HG03565 (cell line): Measurements from ENCODE around the gene MIER2.
"Not testable (repeated sequence)": the region's sequence is repeated elsewhere in the genome, so short reads cannot be mapped to it uniquely, and the experiment has no call there.

Experiments
- ATAC-seq: cut with Tn5 transposase; IDR thresholded peaks from one replicate; pipeline ENCODE4 v1.9.1; 2021; ENCODE audit warnings: mild to moderate bottlenecking, moderate library complexity; ENCODE audit not compliant: unreplicated experiment

Gene MIER2, protein sequence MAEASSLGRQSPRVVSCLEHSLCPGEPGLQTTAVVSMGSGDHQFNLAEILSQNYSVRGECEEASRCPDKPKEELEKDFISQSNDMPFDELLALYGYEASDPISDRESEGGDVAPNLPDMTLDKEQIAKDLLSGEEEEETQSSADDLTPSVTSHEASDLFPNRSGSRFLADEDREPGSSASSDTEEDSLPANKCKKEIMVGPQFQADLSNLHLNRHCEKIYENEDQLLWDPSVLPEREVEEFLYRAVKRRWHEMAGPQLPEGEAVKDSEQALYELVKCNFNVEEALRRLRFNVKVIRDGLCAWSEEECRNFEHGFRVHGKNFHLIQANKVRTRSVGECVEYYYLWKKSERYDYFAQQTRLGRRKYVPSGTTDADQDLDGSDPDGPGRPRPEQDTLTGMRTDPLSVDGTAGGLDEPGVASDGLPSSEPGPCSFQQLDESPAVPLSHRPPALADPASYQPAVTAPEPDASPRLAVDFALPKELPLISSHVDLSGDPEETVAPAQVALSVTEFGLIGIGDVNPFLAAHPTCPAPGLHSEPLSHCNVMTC

DNA sequence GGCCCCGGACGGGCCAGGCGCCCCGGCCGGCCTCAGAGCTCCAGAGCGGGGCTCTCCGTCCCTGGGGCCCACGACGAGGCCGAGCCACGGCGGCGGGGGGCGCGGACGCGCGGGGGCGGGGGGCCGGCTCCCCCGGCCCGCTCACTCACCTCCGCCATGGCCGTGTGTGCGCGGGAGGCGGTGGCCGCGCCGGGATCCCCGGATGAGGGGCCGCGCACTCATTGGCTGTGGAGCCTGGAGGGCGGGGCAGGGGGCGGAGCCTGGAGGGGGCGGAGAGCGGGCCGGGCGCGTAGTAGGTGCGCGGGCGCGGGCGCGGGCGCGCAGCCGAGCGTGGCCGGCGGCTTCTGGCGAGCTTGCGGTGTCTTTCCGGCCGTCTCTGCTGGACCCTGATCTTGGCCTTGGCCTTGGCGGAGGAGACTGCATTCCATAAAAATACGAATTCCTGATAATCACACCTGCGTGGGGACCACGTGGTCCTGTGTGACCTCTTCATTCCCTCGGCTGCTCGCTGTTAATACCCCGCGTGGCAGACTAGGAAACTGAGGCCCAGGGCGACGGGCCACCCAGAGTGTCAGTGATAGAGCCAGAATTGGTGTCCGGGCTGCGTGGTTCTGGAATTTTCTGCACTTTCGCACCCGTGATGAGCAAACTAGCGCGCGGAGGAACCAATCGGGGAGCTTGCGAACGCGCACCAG is at the start of gene MIER2:
Gene MIER2, minus strand, starts transcription at position 172 of the 695 bp plus-strand sequence. Its CDS starts 14 bp downstream, at position 158.
- peak; percentile 67 for ATAC-seq

DNA sequence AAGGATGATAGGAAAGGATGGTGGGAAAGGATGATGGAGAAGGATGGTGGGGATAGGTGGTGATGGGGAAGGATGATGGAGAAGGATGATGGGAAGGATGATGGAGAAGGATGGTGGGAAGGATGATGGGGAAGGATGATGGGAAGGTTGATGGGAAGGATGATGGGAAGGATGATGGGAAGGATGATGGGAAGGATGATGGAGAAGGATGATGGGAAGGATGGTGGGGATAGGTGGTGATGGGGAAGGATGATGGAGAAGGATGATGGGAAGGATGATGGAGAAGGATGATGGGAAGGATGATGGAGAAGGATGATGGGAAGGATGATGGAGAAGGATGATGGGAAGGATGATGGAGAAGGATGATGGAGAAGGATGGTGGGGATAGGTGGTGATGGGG is 49.0 kb upstream of the MIER2 start:
- ATAC-seq = not testable (repeated sequence)

DNA sequence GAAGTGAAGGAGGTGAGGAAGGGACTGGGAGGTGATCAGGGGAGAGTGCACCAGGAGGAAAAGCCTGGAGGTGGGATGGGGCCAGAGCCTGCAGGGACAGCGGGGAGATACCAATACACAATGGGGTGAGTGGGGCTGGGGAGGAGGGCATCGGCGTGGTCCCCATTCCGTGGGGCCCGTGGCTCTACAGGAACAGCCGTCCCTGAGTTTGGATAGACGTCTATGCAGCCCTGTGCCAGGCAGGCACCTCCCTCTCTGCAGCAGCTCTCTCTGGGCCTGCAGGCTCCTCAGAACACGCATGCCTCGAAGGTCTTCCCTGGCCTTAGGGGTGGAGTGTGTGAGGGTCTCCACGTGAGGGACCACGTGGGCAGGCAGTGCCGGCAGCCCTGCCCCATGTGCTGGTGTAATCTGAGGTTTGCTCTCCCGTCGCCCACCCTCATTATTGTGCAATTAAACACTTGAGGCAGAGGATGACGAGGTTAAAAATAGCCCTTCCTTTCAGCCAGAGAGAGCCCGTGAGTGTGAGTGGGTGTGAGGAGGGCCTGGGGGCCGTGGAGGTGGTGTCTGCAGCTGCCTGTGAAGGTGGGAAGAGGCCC is 47.9 kb upstream of the MIER2 start:
- no peak for ATAC-seq

DNA sequence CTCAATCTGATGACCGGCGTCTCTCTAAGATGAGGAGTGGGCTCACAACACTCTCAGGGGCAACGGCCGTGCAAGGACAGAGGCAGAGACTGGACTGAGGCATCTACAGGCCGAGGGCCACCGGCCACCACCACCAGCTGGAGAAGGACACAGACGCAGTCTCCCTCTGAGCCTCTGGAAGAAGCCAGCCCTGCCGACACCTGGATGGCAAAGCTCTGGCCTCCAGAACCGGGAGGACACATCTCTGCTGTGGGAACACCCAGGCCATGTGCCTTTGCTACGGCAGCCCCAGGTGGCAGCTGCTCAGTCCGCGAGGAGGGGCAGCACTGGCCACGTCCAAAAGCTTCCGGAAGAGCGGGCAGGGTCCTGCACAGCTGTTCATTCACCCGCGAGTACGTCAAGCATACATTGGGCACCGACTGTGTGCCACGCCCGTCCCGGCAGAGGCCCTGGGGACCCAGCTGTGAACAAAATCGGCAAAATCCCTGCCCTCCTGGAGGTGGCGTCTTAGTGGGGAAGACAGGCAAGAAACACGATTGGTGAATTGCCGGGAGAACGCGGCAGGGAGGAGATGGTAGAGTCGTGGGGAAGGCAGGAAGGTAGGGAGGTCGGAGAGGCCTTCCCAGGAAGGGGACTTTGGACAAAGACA is 47.3 kb upstream of the MIER2 start:
- ATAC-seq = no peak

DNA sequence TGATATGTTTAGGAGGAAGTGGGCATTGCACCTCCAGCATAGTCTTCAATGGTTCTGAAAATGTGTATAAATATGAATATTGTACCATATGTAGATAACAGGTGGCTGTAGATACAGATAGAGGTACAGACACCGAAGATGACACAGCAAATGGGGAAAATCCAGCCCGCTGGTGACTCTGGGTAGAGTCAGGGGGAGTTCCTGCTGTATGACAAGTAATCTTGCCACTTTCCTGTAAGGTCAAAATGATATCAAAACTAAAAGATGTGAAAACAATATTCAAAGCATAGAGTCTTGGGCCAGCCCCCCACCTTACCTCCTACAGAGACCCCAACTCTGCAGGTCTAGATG is 46.6 kb upstream of the MIER2 start:
- no peak for ATAC-seq

DNA sequence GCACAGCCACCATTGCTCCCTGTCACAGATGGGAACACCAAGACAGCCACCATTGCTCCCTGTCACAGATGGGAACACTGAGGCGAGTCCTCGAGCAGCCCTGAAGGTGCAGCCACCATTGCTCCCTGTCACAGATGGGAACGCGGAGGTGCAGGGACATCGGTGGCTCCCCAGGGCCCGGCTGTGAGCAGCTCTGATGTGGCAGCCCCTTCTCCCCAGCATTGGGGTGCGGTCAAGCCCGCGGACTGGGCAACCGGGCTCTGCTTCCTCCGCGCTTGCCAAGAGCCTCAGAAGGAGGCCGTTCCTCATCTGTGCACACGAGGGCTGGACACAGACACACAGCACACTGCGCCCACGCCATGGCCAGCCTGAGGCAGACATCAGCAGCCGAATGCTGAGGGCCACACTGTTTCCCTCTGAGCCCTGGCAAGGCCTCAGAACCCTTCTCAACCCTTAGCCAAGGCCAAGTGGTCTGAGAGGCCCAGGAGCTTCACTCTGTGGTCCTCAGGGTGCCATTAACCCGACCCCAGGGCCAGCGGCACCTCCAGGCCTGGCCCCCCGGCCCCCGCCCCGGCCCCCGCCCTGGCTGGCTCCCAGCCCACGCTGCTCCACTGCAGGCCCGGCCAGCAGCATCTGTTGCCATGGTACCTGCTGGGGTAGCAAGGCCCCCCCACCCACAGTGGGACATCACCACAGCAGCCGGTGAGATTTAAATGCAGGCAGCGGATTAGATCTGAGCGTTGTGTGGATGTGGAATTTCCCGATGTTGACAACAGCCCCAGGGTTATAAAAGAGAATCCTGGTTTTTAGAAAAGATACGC is 46.0 kb upstream of the MIER2 start:
- no peak for ATAC-seq

DNA sequence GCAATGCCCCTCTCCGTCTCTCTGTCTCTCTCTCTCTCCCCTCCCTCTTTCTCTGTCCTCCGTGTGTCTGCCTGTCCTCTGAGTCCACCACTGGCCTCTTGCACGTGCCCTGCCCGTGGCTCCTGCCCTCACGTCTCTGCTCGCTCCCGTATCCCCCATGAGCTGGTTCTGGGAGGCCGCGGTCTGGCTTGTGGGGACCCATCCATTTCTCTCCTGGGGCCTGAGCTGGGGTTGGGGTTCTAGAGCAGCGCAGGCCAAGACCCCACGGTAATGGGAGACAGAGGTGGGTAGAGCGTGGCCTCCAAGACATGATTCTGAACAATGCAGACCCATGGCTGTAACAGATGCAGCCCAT is 45.3 kb upstream of the MIER2 start:
- no peak for ATAC-seq

DNA sequence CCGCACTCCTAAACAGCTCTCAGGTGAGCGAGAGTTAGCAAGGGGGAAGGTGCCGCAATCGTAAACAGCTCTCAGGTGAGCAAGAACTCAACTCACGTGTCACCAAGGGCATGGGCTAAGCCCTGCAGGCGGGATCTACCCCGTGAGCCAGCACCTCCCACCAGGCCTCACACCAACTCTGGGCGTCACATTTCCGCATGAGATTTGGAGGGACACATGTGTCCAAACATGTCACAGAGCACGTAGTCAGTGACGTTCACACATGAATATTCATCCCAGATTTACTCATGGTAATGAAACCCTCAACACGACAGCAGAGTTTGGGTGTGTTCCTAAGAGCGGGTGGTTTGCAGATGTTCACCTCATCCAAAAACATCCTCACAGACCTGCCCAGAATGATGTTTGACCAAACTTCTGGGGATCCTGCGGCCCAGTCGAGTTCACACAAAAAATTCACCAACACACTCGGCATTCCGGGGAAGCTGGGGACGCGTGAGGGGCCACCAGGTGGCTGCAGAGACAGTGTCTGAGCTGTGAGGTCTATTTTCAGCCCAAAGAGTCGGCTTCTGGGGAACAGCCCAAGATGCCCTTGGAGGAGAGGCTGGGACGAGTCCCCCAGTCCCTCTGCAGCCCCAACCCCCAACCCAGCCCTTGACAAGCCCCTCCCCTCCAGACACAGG is 44.8 kb upstream of the MIER2 start:
- ATAC-seq = no peak

DNA sequence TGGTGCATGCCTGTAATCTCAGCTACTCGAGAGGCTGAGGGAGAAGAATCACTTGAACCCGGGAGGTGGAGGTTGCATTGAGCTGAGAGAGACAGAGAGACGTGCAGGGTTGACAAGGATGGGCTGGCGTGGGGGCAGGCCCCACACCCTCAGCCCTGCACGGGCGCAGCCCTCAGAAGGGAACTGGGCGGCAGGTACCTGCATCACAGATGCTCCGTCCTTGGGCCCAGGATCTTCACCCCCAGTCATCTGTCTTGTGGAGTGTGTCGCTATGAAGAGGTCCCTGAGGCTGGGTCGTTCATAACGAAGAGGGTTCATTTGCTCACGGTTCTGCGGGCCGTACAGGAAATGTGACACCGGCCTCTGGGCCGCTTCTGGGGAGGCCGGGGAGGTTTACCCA is 44.1 kb upstream of the MIER2 start:
- no peak for ATAC-seq

DNA sequence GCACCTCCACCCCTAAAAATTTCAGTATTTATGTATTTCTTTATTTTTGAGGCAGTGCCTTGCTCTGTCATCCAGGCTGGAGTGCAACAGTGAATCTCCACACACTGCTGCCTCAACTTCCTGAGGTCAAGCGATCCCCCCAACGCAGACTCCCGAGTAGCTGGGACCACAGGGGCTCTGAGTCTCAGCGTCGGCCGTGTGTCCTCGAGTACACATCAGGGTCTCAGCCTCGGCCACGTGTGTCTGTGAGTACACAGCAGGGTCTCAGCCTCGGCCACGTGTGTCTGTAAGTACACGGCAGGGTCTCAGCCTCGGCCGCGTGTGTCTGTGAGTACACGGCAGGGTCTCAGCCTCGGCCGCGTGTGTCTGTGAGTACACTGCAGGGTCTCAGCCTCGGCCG is 43.2 kb upstream of the MIER2 start:
- no peak for ATAC-seq

DNA sequence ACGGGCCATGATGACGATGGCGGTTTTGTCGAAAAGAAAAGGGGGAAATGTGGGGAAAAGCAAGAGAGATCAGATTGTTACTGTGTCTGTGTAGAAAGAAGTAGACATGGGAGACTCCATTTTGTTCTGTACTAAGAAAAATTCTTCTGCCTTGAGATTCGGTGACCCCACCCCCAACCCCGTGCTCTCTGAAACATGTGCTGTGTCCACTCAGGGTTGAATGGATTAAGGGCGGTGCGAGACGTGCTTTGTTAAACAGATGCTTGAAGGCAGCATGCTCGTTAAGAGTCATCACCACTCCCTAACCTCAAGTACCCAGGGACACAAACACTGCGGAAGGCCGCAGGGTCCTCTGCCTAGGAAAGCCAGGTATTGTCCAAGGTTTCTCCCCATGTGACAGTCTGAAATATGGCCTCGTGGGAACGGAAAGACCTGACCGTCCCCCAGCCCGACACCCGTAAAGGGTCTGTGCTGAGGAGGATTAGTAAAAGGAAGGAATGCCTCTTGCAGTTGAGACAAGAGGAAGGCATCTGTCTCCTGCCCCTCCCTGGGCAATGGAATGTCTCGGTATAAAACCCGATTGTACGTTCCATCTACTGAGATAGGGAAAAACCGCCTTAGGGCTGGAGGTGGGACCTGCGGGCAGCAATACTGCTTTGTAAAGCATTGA is 42.2 kb upstream of the MIER2 start:
- not testable (repeated sequence) for ATAC-seq

DNA sequence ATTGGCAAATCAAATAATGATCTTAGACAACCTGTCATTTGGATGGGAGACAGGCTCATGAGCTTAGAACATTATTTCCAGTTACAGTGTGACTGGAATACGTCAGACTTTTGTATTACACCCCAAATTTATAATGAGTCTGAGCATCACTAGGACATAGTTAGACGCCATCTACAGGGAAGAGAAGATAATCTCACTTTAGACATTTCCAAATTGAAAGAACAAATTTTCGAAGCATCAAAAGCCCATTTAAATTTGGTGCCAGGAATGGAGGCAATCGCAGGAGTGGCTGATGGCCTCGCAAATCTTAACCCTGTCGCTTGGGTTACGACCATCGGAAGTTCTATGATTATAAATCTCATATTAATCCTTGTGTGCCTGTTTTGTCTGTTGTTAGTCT is 41.6 kb upstream of the MIER2 start:
- ATAC-seq = not testable (repeated sequence)

DNA sequence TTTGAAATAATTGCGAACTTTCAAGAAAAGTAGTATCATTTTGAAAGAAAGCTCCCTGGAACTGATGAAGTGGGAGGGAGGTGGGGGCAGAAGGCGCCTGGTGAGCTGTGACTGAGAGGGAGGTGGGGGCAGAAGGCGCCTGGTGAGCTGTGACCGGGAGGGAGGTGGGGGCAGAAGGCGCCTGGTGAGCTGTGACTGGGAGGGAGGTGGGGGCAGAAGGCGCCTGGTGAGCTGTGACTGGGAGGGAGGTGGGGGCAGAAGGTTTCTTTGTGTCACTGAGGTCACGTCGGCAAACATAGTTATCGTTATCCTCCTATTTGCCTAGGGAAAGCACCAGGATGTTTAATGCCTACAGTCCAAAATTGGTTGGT is 40.2 kb upstream of the MIER2 start:
- ATAC-seq = no peak

DNA sequence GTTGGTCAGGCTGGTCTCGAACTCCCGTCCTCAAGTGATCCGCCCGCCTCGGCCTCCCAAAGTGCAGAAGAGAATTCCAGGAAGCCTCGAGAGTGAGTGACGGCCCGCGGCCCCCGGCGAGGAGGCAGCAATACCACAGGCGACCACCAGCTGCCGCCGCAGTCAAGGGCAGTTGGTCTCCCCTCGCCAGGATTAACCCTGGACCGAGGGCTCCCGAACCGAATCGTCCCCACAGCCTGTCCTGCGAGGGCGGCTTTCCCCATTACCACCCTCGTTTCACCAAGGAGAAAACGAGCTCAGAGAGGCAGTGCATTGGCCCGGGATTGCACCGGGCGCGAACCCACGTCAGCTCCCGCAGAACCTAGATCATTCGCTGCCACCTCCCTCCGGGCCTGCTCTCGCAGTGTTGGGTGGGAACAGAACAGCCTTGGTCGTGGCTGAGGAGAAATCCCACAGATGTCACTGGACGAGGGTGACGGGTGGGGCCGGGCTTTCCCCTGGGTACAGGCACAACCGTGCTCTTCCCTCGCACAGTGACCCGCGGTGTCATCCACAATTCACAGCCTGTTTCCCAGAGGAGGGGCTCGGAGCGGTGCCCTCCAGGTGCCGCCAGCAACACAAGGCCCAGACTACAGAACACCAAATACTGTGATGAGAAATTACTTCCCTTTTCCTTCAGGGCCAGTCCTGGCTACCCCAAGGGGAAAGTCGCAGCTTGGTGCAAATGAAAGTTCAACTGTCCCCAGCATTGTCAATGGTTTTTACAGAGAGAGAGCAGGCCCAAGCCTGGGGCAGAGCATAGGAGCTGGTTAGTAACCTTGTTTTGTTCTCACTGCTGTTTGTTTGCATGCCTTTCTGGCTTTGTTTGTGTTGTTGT is 39.6 kb upstream of the MIER2 start:
- ATAC-seq = no peak

DNA sequence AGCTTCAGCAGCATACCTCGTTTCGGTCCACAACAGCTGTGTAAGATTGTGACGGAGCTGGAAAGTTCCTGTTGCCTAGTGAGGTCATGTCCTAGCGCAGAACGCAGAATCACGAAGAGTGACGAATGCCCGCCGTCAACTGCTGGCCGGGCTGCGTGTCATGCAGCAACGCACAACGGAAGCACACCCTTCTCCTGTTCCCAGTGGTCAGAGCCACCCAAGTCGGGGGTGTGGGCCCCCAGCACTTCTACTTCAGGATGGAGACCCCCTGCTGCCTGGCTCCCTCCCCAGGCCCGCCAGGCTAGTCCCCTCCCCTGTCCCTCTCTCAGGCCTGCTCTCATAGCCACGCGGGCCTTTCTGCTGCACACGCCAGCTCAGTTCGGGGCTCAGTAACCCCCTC is 38.4 kb upstream of the MIER2 start:
- no peak for ATAC-seq

DNA sequence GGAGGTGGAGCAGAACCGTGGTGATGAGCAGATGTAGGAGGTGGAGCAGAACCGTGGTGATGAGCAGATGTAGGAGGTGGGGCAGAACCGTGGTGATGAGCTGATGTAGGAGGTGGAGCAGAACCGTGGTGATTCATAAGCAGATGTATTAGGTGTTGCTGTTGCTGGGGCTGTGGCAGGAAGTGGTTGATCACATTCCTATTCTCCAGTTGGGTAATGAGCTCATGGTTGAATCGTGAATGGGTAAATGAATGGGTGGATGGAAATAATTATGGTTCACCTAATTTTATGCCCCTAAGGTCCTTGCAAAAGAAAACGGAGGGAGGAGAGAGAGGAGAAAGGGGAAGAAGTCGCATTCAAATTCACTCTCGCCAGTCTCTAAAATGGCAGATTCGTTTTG is 38.0 kb upstream of the MIER2 start:
- not testable (repeated sequence) for ATAC-seq

DNA sequence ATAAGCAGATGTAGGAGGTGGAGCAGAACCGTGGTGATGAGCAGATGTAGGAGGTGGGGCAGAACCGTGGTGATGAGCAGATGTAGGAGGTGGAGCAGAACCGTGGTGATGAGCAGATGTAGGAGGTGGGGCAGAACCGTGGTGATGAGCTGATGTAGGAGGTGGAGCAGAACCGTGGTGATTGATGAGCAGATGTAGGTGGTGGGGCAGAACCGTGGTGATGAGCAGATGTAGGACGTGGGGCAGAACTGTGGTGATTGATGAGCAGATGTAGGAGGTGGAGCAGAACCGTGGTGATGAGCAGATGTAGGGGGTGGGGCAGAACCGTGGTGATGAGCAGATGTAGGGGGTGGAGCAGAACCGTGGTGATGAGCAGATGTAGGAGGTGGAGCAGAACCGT is 37.3 kb upstream of the MIER2 start:
- not testable (repeated sequence) for ATAC-seq

DNA sequence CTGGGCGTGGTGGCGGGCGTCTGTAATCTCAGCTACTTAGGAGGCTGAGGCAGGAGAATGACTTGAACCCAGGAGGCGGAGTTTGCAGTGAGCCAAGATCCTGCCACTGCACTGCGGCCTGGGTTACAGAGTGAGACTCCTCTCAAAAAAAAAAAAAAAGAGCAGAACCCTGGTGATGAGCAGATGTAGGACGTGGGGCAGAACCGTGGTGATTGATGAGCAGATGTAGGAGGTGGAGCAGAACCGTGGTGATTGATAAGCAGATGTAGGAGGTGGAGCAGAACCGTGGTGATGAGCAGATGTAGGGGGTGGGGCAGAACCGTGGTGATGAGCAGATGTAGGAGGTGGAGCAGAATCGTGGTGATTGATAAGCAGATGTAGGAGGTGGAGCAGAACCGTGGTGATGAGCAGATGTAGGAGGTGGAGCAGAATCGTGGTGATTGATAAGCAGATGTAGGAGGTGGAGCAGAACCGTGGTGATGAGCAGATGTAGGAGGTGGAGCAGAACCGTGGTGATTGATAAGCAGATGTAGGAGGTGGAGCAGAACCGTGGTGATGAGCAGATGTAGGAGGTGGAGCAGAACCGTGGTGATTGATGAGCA is 36.1 kb upstream of the MIER2 start:
- not testable (repeated sequence) for ATAC-seq
